Midbrain (tissue), 1 donor: Measurements from ENCODE around the gene KLHL3.

Source experiments
- DNase-seq: peaks from one replicate; lab custom pipeline; 2025; lab: John Stamatoyannopoulos, UW

The KLHL3 gene

GRCh38 chr5:137632716-137633115 is 103.2 kb downstream of the KLHL3 start:
- DNase-seq = no peak

- no peak for DNase-seq
These were observed 104.4 kb downstream of the KLHL3 start for GRCh38 chr5:137631453-137631852.

- DNase-seq = no peak
These were observed 104.9 kb downstream of the KLHL3 start for GRCh38 chr5:137630972-137631370.

GRCh38 chr5:137630216-137630971 is 105.5 kb downstream of the KLHL3 start:
- DNase-seq = no peak

GRCh38 chr5:137629646-137630045 is 106.2 kb downstream of the KLHL3 start:
- DNase-seq = peak; percentile 42

- DNase-seq = no peak
These were observed 108.2 kb downstream of the KLHL3 start for GRCh38 chr5:137627706-137628105.

- DNase-seq = no peak
These were observed 108.6 kb downstream of the KLHL3 start for GRCh38 chr5:137627293-137627692.

- no peak for DNase-seq
These were observed 111.0 kb downstream of the KLHL3 start for GRCh38 chr5:137624786-137625349.

- DNase-seq = peak; percentile 90
These were observed 113.0 kb downstream of the KLHL3 start for GRCh38 chr5:137622850-137623249.

GRCh38 chr5:137621861-137622823 is 113.7 kb downstream of the KLHL3 start:
- no peak for DNase-seq

GRCh38 chr5:137621306-137621705 is 114.6 kb downstream of the KLHL3 start:
- no peak for DNase-seq

GRCh38 chr5:137619191-137619870 is 116.6 kb downstream of the KLHL3 start:
- peak; percentile 53 for DNase-seq

- no peak for DNase-seq
These were observed 117.4 kb downstream of the KLHL3 start for GRCh38 chr5:137618476-137618875.

- no peak for DNase-seq
These were observed 118.2 kb downstream of the KLHL3 start for GRCh38 chr5:137617528-137618205.

- DNase-seq = no peak
These were observed 119.8 kb downstream of the KLHL3 start for GRCh38 chr5:137616046-137616445.

GRCh38 chr5:137615171-137615775 is 120.6 kb downstream of the KLHL3 start:
- no peak for DNase-seq

GRCh38 chr5:137613554-137614265 is 122.2 kb downstream of the KLHL3 start:
- no peak for DNase-seq

GRCh38 chr5:137612576-137612975 is 123.3 kb downstream of the KLHL3 start:
- no peak for DNase-seq

GRCh38 chr5:137611794-137612435 is 124.0 kb downstream of the KLHL3 start:
- DNase-seq = no peak
